SU-DHL-6 (cell line): Measurements from ENCODE around the gene COG5.

ENCODE experiments used
- CTCF ChIP-seq: fragments of 200-600 bp; sonication (generic); IDR thresholded peaks from one replicate; pipeline ENCODE4 v1.5.1; 2017; ENCODE audit warnings: antibody characterized with exemption, mild to moderate bottlenecking, low read length, moderate library complexity; ENCODE audit not compliant: insufficient read depth, poor library complexity, severe bottlenecking
- EZH2phosphoT487 ChIP-seq: fragments of 200-600 bp; sonication (generic), shearing (Covaris generic); conservative IDR thresholded peaks from 2 replicates; pipeline ENCODE4 v1.6.1; 2018; ENCODE audit warnings: mild to moderate bottlenecking, antibody characterized with exemption, low read length, moderate library complexity, mixed read lengths

- TF ChIP-seq CTCF (peak; percentile 63), EZH2phosphoT487 (no peak)
Measured at GRCh38 chr7:107201795-107202450, 361.8 kb downstream of the COG5 start.
